HG03521 (cell line): ENCODE measurements around the gene FRY.
"Not testable (repeated sequence)": the region's sequence is repeated elsewhere in the genome, so short reads cannot be mapped to it uniquely, and the experiment has no call there.

Experiments
- ATAC-seq: cut with Tn5 transposase; IDR thresholded peaks from one replicate; pipeline ENCODE4 v1.9.1; 2021; ENCODE audit warnings: mild to moderate bottlenecking, moderate library complexity; ENCODE audit not compliant: unreplicated experiment

Gene FRY

GRCh38 chr13:32040052-32040642 lies 8.6 kb downstream of the FRY start:
- no peak for ATAC-seq

GRCh38 chr13:32040689-32041088 lies 9.1 kb downstream of the FRY start:
- no peak for ATAC-seq

DNA sequence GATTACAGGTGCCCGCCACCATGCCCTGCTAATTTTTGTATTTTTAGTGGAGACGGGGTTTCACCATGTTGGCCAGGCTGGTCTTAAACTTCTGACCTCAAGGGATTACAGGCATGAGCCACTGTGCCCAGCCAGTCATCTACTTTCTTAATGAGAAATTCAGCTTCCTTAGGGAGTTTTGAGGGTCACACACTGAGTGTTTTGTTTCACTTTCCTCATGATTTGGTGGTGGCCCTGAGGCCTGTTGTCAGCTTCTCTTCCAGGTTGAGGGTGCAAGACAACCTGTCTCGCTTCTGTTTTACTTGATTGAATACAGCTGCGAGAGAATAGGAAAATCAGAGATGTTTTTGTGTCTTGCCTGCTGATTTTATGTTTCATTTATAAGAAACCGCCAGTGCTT lies 9.9 kb downstream of the FRY start:
- peak; percentile 50 for ATAC-seq

DNA sequence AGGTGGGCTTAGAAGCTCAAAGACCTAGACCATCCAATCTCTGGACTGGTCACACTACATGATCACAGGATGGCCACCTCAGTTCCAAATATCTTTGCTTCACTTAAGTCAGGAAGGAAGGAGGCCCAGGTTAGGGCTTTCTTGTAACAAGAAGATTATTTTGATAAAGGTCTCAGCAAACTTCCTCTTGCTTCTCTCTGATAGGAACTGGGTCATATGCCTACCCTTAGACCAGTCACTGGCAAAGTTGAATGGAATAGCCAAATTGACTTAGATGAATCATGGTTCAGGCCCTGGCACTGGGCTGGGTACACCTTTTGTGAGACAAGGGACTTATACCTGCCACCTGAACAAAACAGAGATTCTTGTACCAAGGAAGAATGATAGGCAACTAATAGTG lies 11.0 kb downstream of the FRY start:
- ATAC-seq = no peak

- no peak for ATAC-seq
Measured at GRCh38 chr13:32044446-32044845, 12.9 kb downstream of the FRY start.

GRCh38 chr13:32045537-32045936 lies 14.0 kb downstream of the FRY start:
- ATAC-seq = no peak

DNA sequence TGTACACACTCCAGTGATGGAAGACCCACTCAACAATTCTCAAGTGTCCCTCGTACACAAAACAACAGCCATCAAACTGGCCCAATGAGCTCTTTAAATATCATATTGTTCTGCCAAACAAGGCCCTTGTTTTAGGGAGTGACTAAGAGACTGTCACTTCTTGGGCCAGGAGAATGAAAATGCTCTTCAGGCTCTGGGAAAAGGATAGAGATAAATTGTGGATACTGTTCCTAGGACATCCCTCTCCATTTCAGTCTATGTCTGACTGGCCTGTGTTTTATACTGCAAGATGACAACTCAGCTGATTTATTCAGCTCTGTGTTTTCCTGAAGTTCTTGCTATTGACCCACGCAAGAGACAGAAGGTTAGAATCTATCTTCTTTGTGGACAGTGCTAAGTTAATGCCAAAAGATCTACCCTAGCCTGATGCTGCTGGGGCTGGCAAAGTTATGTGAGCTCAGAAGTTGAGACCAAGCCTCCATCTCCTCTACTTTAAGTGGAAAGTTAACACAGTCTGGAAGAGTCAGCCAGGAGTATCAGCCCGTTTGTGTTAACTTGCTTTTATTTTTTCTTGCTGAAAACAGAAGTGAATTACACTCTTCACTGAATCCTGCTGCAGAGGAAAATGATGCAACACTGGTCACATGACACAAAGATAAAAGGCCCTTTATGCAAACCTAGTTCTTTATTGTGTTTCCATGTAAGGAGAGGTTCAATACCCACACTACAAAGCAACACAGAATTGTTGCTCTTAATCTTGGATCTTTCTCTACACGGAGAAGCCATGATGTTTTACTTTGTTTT lies 14.6 kb downstream of the FRY start:
- ATAC-seq = no peak

DNA sequence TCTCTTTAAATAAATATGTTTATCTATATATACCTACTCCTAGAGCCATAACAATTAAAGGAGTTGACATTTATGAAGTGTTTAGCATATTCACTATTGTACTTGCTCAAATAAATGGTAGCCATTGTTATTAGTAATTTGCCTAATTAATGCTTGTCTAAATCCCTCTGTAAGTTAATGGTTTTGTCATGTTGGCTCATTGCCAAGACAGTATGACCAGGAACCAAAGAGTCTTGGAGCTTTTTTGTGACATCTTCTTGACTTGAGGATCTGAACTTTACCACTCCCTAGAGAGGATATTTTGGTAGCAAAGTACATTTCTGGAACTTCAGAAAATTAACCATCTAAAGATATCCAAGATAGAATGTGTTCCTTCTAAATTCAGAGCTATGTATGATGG lies 15.5 kb downstream of the FRY start:
- no peak for ATAC-seq

GRCh38 chr13:32047793-32048192 lies 16.2 kb downstream of the FRY start:
- no peak for ATAC-seq

DNA sequence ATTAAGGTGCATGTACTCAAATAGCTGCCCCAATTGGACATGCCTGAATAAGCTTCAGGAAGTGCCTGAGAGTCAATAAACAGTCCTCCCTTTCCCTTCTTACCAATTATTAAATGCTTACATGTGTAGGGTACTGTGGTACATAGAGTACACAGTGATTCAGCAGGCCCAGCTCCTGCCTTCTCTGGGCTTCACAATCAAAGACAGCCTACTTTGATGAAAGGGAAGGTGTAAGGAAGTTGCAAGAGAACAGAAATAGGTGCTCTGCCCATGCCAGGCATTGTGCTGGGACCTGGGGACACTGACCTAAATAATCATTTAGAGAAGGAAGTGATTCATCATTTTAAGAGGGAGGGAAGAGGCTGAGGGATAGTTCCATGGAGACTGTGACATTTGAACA lies 17.2 kb downstream of the FRY start:
- ATAC-seq = no peak

DNA sequence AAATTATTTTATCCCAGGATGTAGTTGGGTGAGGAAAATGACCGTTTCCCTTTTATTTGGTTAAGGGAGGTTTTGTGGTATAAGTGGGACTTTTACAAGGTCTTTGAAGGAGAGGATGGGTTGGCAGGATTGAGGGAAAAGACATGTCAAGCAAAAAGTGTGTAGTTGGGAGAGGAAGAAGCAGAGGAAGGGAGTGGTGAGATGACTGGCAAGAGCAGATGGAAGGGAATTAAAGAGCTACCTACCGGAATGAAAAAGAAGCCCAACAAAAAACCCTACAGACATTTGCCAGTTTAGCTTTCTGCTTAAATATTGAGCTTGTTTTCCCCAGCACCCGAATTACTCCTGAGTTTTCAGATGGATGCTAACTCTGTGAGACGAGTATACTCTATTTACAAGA lies 19.6 kb downstream of the FRY start:
- no peak for ATAC-seq

DNA sequence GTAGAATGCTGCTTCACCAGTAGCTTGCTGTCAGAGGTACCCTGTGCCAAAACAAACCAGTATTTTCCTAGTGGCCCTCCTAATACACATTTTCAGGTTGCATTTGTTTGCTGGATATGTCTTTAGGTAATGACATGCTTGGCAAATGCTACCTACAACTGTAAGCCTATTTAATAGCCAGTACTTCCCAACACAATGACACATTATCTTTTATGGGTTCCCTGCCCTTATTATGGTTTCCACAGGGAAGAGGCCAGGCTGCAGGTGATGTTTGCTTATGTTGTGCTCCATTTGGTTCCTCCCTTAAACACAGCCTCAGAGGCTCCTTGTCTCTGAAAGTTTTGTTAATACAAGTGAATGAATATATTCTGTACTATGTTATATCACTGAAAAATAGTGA lies 24.7 kb downstream of the FRY start:
- ATAC-seq = no peak

GRCh38 chr13:32057325-32057724 lies 25.8 kb downstream of the FRY start:
- not testable (repeated sequence) for ATAC-seq

DNA sequence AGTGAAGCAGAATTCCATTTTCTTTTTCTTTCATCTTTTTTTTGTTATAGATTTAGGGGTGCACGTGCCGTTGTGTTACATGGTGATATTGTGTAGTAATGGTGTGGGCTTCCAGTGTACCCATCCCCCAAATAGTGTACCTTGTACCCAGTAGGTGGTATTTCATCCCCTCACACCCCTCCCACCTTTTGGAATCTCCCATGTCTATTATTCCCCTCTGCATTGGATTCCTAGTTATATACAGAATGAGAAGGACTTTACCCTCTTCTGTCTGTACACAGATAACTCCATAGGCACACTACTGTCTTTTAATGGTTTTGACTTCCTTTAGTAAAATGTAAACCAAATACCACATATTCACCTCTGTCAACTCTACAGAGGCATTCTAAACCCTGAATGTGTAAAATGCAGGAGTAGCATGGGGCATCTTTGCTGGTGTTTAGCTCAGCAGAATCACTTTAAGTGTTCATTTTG lies 28.0 kb downstream of the FRY start:
- no peak for ATAC-seq

GRCh38 chr13:32060401-32060878 lies 28.9 kb downstream of the FRY start:
- ATAC-seq = no peak

- ATAC-seq = no peak
Measured at GRCh38 chr13:32063619-32064233, 32.2 kb downstream of the FRY start.

DNA sequence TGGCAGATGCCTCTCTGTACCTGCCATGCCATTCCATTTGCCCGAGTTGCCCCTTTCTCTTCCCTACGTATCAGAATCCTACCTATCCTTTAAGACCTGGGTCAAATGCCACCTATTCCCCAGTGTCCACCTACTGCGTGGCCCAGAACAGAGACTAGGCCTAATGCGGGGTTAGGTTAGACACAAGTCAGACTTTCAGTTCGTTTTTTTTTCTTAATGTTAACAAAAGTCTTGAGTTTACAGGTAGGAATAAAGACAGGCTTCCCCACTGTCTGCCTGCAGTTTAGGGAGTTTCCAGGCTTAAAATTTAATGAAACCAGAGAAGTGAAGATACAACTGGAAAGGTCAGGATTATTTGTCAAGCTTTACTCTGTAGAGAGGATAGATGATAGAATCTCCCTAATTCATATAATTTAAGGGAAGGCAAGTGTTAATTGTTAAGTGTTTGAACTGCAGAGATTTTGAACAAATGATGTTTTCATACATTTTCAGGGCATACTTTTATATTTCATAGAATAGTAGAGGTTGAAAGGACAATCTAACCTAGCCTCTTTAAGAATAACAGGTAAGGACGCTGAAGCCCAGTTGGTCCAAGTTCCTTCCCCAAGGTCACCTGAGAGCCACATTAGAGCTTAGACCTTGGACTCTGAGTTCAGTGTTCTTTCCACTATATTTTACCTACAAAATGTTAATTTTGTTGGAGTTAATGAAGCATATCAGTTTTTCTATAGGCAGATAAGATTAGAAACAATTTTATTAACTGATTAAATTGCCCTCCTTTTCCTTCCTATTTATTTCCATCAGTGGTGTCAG lies 35.8 kb downstream of the FRY start:
- ATAC-seq = no peak

GRCh38 chr13:32068255-32068654 lies 36.7 kb downstream of the FRY start:
- ATAC-seq = no peak

- no peak for ATAC-seq
Measured at GRCh38 chr13:32073180-32073864, 41.7 kb downstream of the FRY start.

DNA sequence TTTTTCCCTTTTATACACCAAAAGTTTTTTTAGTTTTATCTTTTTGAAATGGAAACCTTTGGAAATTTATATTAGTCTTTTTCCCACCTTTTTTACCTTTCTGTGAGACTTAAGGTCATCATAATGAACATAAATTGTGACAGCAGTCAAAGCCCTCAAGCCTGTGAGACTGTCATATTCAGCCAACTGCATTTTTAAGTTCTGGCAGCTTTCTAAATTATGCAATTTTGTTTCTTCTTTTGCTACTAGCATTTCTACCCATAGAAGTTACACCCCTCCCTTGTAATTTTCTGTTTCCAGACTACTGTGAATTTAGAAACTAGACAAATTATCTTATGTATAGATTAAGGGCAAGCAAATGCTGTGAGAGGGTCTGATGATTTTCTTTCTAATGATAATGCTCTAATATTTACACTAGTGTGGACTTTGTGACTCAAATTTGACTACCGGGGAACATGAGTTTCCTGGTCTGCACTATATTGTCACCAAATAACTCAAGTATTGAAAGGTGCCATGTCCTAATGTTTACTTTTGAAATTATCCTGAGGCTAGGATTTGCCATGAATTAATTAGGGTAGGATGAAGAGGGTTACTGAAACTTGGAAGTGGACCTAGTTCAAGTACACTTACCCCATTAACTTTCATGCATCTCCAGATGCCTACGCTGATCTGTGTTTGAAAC lies 43.7 kb downstream of the FRY start:
- no peak for ATAC-seq
